ENCODE data around the gene PSMD2. TPM values are rescaled to one million over a fixed set of nuclear protein-coding genes. Genes with fewer than 3 reads are reported as not detected.

Gene PSMD2
- total RNA-seq, 1 experiment from 2014 or later = 542 TPM

DNA sequence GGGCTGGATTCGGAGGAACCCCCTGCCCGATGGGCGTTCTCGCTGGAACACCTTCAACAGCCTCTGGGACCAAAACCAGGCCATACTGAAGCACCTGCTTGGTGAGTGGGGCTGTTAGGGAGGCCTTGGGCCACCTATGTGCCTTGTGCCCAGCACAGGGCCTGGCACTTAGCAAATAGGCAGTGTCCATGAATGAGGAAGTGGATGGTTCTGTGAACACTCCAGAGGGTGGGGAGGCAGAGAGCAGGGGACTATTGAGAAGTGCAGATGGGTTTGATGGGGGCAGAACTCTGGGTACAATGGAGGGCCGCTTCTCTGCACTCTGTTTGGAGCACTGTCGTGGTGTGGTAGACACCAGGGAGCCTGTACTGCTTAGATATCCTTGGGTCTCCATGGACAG, 21.7 kb upstream of the PSMD2 start:
- DNase-seq (ENCODE audit: low read depth) = no peak

GRCh38 chr3:184282941-184283340, 16.1 kb upstream of the PSMD2 start:
- no peak for DNase-seq (ENCODE audit: low read depth)

GRCh38 chr3:184283681-184284080, 15.4 kb upstream of the PSMD2 start:
- DNase-seq (ENCODE audit: low read depth) = no peak

- DNase-seq (ENCODE audit: low read depth) = peak; percentile 71
Observed at GRCh38 chr3:184284696-184285095, 14.3 kb upstream of the PSMD2 start.

DNA sequence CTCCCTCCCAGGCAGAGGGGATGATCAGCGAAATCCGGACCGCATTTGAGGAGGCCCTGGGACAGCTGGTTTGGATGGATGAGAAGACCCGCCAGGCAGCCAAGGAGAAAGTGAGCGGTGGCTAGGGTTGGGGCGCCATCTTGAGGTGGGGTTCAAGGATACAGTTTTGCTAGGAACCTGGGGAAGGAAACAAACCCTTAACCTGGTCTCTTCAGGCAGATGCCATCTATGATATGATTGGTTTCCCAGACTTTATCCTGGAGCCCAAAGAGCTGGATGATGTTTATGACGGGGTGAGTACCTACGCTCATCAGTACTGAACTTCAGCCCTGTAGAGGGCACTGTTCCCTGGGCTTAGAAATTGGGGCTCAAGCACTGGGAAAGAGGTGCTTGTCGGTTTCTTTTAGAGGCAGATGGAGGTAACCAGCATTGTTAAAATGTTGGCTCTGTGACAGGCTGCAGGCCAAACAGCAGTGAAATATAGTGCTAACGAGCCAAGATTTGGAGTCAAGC, 9.6 kb upstream of the PSMD2 start:
- peak; percentile 47 for DNase-seq (ENCODE audit: low read depth)

GRCh38 chr3:184290331-184290730, 8.7 kb upstream of the PSMD2 start:
- DNase-seq (ENCODE audit: low read depth) = no peak

- no peak for DNase-seq (ENCODE audit: low read depth)
Observed at GRCh38 chr3:184291044-184291737, 7.8 kb upstream of the PSMD2 start.

- DNase-seq (ENCODE audit: low read depth) = no peak
Observed at GRCh38 chr3:184291738-184292445, 7.1 kb upstream of the PSMD2 start.

DNA sequence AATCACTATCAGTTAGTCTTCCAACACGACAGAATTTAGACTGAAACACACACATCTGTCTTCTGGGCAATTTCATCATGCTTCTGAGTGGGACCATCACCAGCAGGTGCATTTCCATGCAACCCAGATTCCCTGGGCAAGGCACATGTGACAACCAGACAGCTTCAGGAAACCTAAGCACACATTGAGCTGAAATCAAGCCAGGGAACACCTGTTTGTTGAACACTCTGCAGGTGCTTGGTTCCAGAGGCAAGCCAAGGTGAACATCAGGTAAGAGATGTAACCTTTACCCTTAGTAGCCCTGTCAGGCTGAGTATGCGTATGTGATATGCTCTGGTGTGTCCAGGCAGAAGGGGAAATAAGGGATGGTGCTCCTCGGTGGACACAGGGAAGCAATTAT, 3.3 kb upstream of the PSMD2 start:
- DNase-seq (ENCODE audit: low read depth) = no peak

- no peak for DNase-seq (ENCODE audit: low read depth)
Observed at GRCh38 chr3:184296616-184297015, 2.4 kb upstream of the PSMD2 start.

- DNase-seq (ENCODE audit: low read depth) = peak; percentile 51
Observed at GRCh38 chr3:184299488-184300377, 692 bp downstream of the PSMD2 start.

DNA sequence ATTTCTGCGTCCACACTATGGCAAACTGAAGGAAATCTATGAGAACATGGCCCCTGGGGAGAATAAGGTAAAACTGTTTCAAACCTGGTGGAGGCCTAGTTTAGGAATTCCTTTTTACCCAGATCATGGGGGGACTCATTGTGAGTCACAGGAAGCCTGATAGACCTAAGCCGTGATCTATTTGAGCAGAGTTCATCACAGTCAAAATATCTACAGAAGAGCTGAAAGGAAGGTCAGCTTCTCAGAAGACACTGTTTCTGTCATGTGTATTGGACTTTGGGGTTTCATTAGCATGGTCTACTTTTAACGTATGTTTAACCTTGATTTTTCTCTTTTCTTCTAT, 1.3 kb downstream of the PSMD2 start:
- peak; percentile 73 for DNase-seq (ENCODE audit: low read depth)

DNA sequence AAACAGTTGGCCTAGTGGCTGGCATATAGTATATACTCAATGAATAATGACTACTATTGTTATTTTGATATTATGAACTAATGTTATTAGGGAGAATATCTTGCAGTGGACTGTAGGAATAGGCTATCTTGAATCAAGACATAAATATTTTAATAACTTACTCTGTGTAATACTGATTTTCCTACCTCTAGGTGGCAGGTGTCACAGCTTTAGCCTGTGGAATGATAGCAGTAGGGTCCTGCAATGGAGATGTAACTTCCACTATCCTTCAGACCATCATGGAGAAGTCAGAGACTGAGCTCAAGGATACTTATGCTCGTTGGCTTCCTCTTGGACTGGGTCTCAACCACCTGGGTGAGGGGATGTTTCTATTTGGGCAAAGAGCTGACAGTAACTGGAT, 6.5 kb downstream of the PSMD2 start:
- peak; percentile 27 for DNase-seq (ENCODE audit: low read depth)

GRCh38 chr3:184306341-184306972, 7.4 kb downstream of the PSMD2 start:
- DNase-seq (ENCODE audit: low read depth) = no peak

GRCh38 chr3:184307915-184308314, 8.9 kb downstream of the PSMD2 start:
- DNase-seq (ENCODE audit: low read depth) = no peak

DNA sequence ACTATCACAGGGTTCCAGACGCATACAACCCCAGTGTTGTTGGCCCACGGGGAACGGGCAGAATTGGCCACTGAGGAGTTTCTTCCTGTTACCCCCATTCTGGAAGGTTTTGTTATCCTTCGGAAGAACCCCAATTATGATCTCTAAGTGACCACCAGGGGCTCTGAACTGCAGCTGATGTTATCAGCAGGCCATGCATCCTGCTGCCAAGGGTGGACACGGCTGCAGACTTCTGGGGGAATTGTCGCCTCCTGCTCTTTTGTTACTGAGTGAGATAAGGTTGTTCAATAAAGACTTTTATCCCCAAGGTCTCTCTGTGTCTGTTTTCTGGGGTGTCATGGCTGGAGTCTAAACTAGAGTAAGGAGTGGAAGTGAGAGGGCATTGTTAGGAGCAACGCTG, 9.7 kb downstream of the PSMD2 start:
- no peak for DNase-seq (ENCODE audit: low read depth)

GRCh38 chr3:184311633-184312032, 12.6 kb downstream of the PSMD2 start:
- DNase-seq (ENCODE audit: low read depth) = no peak

- peak; percentile 93 for DNase-seq (ENCODE audit: low read depth)
Observed at GRCh38 chr3:184314363-184314699, 15.3 kb downstream of the PSMD2 start, which contains the start of gene EIF4G1. Gene EIF4G1 (plus strand): TSS chr3:184314606. CDS start chr3:184315797, 1,191 bp downstream.

GRCh38 chr3:184314700-184315542, 15.9 kb downstream of the PSMD2 start:
- DNase-seq (ENCODE audit: low read depth) = peak; percentile 77

DNA sequence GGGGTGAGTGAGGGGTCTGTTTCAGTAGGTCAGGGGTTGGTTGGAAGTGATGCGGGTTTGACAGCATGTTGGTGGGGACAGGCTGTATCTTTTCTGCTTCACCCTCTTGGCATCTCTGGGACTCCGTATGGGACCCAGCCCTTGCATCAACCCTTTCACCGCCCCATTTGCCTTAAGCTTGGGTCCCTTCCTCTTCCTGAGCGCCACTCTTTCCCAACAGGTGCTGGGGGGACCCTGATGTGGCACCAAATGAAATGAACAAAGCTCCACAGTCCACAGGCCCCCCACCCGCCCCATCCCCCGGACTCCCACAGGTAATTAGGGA, 16.5 kb downstream of the PSMD2 start:
- DNase-seq (ENCODE audit: low read depth) = no peak
